Breast epithelium (tissue), 4 donors: ENCODE data around the gene VIPR1. TPM values are rescaled to one million over a fixed set of nuclear protein-coding genes. Genes with fewer than 3 reads are reported as not detected.

Experiments used
- DNase-seq, 2 donors: peaks; one replicate each; pipeline ENCODE4 v3.0.0-alpha.2; 2019; ENCODE audit warnings: low spot score in 2 of 2
- H3K27ac ChIP-seq, 2 donors: fragments of 200-600 bp; sonication (generic) in 1 of 2; one replicate each; pipeline ENCODE4 v1.5.1; 2016 to 2019; ENCODE audit warnings: mild to moderate bottlenecking in 1 of 2
- H3K27me3 ChIP-seq, 2 donors: fragments of 200-600 bp; sonication (generic) in 1 of 2; one replicate each; pipeline versions ENCODE4 v1.5.1 to v1.6.0; 2017 to 2019; ENCODE audit warnings: control low read depth in 1 of 2, mild to moderate bottlenecking in 1 of 2
- H3K36me3 ChIP-seq: fragments of 200-600 bp; one replicate; pipeline ENCODE4 v1.5.1; 2019
- H3K4me1 ChIP-seq, 2 donors: fragments of 200-600 bp; sonication (generic); one replicate each; pipeline ENCODE4 v1.5.1; 2016 to 2019; ENCODE audit warnings: control low read depth in 1 of 2
- H3K4me3 ChIP-seq, 3 donors: fragments of 200-600 bp; sonication (generic); 1 replicate in 2 of 3; 2 replicates in 1 of 3; pipeline ENCODE4 v1.5.1; 2016 to 2019; ENCODE audit warnings: mild to moderate bottlenecking in 3 of 3, moderate library complexity in 2 of 3
- H3K9me3 ChIP-seq, 2 donors: fragments of 200-600 bp; sonication (generic) in 1 of 2; one replicate each; pipeline ENCODE4 v1.5.1; 2016 to 2019; ENCODE audit warnings: control low read depth in 1 of 2
- CTCF ChIP-seq, 3 donors: fragments of 450-650 bp; IDR thresholded peaks; one replicate each; pipeline ENCODE4 v1.5.1; 2016 to 2017; ENCODE audit warnings: antibody characterized with exemption in 3 of 3, mild to moderate bottlenecking in 3 of 3, moderate library complexity in 3 of 3
- POLR2A ChIP-seq: fragments of 450-650 bp; IDR thresholded peaks from one replicate; pipeline ENCODE4 v1.6.1; 2016; ENCODE audit warnings: antibody characterized with exemption, mild to moderate bottlenecking, moderate library complexity
- POLR2AphosphoS5 ChIP-seq, 3 donors: sonication (generic); formaldehyde crosslinking; IDR thresholded peaks; one replicate each; pipeline ENCODE4 v1.6.1; 2017; ENCODE audit warnings: antibody characterized with exemption in 3 of 3
- intact Hi-C: fragments of 100-400 bp; cut with DNase I; formaldehyde crosslinking; loops from one replicate; pipeline ENCODE4 v1.15.1; 2023; ENCODE audit warnings: low total_unique reads
- total RNA-seq, 3 donors: library from RNA; depleted of rRNA; stranded (reverse); fragments of >200 nt; gene quantifications; one replicate each; pipeline ENCODE4 v1.1.0, GENCODE V29; 2016

VIPR1 gene
- total RNA-seq, 3 donors from 2014 or later = 16.3 to 40.2 (median 25.2) TPM

GRCh38 chr3:42503957-42504333, 1.5 kb downstream of the VIPR1 start:
- Histone ChIP-seq H3K4me3 (peak overlapping the region in 1 of 3 donors; percentile 1), H3K9me3 (no peaks in the 10 kb centered on the region), H3K4me1 (peaks cover 0 to 10% of the 10 kb centered on the region in 2 donors), H3K27ac (peak overlapping the region; percentile 79 to 85), H3K27me3 (no peaks in the 10 kb centered on the region), H3K36me3 (no peaks in the 10 kb centered on the region)
- peak; percentile 16 to 31 for DNase-seq
- intact Hi-C loops = no loop called here
- TF ChIP-seq POLR2A = no peak

- Histone ChIP-seq H3K36me3 (no peaks in the 10 kb centered on the region), H3K27ac (peak overlapping the region; percentile 79 to 85), H3K4me1 (peaks cover 0 to 10% of the 10 kb centered on the region in 2 donors), H3K4me3 (no peak overlapping the region), H3K27me3 (no peaks in the 10 kb centered on the region), H3K9me3 (no peaks in the 10 kb centered on the region)
- peak; percentile 16 to 33 for DNase-seq
- no peak for TF ChIP-seq POLR2A
- TF ChIP-seq POLR2AphosphoS5 (IDR thresholded peaks at IDR 0.05) = no peak
- TF ChIP-seq CTCF (IDR thresholded peaks at IDR 0.05) = no peak
- intact Hi-C loops = no loop called here
Measured at GRCh38 chr3:42504334-42505127, 2.1 kb downstream of the VIPR1 start.

- intact Hi-C loops = no loop called here
- no peaks in the 10 kb centered on the region for H3K27me3 ChIP-seq
- H3K36me3 ChIP-seq = no peaks in the 10 kb centered on the region
- peak overlapping the region; percentile 79 to 85 for H3K27ac ChIP-seq
- H3K4me3 ChIP-seq = no peak overlapping the region
- H3K9me3 ChIP-seq = no peaks in the 10 kb centered on the region
- peaks cover 0 to 10% of the 10 kb centered on the region in 2 donors for H3K4me1 ChIP-seq
- DNase-seq = peak; percentile 15 to 39
- TF ChIP-seq POLR2A (no peak), CTCF (IDR thresholded peaks at IDR 0.05) (no peak), POLR2AphosphoS5 (IDR thresholded peaks at IDR 0.05) (no peak)
Measured at GRCh38 chr3:42505128-42505848, 2.8 kb downstream of the VIPR1 start.

- intact Hi-C loops = no loop called here
- H3K4me1 ChIP-seq = peaks cover 0 to 10% of the 10 kb centered on the region in 2 donors
- H3K4me3 ChIP-seq = no peak overlapping the region
- peak overlapping the region; percentile 58 to 85 for H3K27ac ChIP-seq
- no peak for TF ChIP-seq CTCF (IDR thresholded peaks at IDR 0.05)
- no peak for TF ChIP-seq POLR2AphosphoS5 (IDR thresholded peaks at IDR 0.05)
- TF ChIP-seq POLR2A = no peak
- H3K27me3 ChIP-seq = no peaks in the 10 kb centered on the region
- no peaks in the 10 kb centered on the region for H3K9me3 ChIP-seq
- peak; percentile 14 to 19 for DNase-seq
- H3K36me3 ChIP-seq = no peaks in the 10 kb centered on the region
Measured at GRCh38 chr3:42505849-42506410, 3.5 kb downstream of the VIPR1 start.

- H3K27me3 ChIP-seq = no peaks in the 10 kb centered on the region
- DNase-seq = peak; percentile 76
- peak overlapping the region; percentile 85 to 87 for H3K27ac ChIP-seq
- intact Hi-C loops = no loop called here
- H3K4me1 ChIP-seq = peaks cover 0 to under 1% of the 10 kb centered on the region in 2 donors
- H3K4me3 ChIP-seq = peak overlapping the region in 1 of 3 donors; percentile 25
- no peaks in the 10 kb centered on the region for H3K9me3 ChIP-seq
- no peaks in the 10 kb centered on the region for H3K36me3 ChIP-seq
- TF ChIP-seq POLR2A (no peak), CTCF (IDR thresholded peaks at IDR 0.05) (no peak), POLR2AphosphoS5 (IDR thresholded peaks at IDR 0.05) (no peak)
Measured at GRCh38 chr3:42507252-42507651, 4.8 kb downstream of the VIPR1 start.
